Fibroblast of peridontal ligament (primary cell): Measurements from ENCODE around the gene GALNT9.

Experiments
- DNase-seq: peaks from one replicate; pipeline ENCODE4 v3.0.0-alpha.2; 2010; ENCODE audit errors: extremely low read depth

GALNT9 gene

DNA sequence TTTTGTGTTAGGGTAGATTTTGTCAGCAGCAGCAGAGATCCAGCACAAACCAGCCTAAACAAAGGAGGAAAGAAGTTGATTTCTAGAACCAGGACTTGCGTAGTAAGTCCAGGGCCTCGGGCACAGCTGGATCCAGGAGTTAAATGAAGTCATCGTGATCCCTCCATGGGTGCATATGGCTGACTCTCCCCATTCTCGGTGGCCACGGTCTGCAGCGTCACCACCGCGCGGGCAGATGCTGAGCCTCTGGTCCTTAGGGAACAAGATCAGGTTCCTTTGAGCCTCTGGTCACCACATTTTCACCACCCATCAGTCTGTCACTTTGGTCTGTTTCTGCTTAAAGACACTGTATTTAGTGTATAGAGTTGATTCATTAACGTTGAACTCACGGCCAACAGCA lies 14.8 kb upstream of the GALNT9 start:
- no peak for DNase-seq

DNA sequence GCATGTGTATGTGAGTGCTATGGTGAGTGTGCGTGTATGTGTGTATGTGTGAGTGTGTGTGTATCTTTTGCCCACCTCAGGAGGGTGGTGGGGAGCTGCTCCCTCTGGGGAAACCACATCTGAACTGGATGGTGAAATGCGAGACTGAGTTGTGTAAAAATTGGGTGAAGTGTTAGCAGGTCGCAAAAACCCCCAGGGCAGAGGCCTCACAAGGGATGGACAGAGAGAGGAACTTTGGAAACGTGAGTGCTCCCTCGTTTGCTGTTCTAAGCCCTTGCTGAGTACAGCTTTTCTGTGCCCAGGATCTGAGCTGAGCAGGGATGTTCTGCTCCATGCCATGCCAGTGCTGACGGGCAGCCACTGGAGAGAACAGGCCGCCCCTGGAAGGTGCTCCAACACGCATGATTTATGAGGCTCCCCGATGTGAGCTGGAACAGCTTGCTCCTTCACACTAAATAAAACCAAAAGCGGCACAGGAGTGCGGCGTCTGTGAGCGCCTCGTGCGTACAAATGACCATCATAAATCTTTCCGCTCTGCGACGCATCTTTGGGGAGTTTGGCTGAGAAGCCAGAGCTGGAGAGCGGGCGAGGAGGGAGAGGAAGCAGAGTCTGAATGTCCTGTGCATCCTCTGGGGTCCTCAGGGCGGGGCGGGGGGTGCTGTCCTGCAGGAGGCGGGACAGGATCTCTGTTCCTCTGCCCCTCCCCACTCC lies 14.1 kb upstream of the GALNT9 start:
- no peak for DNase-seq

DNA sequence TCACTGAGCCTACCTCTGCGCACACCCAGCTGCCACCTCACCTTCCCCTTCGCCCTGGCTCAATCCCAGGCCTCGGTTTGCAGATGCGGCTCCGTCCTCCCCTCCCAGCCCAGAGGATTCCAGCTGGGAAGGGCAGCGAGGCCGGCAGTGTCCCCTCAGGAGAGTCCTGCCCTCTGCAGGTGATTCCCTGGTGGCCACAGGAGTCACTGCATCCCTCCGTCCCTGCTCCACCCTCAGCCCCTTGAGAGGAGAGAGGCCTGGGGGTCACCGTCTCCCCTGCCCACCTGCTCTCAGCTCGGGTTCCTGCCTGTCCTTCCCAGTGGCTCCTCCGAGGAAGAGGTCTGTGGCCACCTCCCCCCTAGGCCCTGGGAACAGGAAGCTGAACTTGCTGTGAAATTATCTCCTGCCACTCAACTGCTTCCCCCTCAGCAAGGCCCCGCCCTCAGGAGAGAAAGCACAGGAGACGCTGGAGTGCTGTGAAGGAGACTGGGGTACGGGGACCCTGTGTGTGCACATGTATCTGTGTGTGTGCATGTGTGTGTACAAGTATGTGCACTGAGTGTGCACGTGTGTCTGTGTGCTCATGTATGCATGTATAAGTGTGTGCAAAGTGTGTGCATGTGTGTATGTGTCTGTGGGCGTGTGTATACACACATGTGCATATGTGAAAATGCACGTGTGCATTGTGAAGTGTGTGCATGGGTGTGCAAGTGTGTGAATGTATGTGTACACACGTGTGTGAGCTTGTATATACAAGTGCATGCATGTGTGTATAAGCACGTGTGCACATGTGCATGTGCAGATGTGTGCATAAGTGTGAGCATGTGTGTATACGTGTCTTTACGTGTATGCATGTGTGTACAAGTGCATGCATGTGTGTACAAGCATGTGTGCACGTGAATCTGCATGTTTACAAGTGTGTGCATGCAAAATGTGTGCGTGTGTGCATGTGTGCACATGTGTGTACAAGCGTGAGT lies 13.2 kb upstream of the GALNT9 start:
- no peak for DNase-seq

DNA sequence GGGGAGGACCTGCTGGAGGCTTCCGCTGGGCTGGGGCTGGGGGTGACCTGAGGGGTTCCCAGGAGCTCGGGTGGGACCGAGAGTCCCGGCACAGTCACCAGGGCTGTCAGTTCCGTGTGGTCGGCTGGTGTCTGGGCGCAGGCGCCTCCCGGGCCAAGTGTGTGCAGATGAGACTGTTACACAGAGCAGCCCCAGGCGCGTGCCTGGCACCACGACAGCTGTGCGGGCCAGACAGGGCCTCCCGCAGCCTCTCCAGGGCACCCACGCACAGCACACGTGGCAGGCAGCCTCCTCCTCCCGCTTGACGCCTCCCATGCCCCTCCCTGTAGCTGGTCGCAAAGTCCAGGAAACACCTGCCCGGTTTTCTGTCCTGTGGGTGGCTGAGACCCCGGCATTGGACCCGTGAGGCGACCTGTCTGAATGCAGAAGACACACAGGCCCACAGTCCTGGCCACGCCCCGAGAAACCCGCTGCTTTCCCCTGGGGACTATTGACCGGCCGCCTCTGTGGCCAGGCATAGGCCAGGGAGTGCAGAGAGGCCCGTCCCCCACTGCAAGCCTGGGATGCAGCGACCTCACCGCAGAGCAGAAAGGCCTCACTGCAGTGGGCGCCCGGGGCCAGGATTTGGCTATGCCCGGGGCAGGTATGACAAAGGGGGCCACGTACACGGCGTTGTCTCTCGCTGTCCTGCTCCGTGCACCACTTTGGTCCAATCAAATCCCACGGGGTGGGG lies 12.1 kb upstream of the GALNT9 start:
- no peak for DNase-seq

DNA sequence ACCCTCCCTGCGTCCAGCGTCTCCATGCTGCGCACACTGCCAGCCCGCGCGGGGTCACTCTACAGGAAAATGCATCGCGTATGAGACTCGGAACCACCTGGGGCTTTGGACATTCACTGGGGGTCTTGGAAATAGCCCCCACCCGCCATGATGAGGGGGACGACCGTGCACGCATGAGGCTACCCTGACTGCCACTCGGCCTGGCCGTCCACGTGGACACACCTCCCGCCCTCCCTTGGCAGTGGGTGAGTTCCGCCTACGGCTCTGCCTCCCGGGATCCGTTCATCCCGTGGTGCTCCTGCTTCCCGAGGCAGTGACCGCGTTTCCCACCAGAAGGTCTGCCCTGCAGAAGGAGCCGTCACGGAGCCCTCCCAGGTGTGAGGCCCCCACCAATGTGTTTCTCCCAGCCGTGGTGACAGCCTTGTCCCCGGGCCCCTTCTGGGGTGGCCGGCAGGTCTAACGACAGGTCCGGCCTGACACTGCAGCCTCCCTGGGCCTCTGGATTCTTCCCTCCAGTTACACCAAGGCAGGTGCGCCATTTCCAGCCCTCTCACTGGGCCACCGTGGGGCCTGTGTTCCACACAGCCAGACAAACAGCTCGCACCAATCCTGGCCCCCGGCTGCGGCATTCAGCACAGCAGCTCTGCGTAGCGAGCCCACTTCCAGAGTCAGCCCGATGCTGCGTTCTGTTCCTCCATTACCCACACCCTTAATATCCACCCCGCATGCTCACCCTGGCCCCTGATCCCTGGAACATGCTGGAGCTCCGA lies 11.1 kb upstream of the GALNT9 start:
- no peak for DNase-seq

GRCh38 chr12:132339856-132340255 lies 10.5 kb upstream of the GALNT9 start:
- DNase-seq: no peak

DNA sequence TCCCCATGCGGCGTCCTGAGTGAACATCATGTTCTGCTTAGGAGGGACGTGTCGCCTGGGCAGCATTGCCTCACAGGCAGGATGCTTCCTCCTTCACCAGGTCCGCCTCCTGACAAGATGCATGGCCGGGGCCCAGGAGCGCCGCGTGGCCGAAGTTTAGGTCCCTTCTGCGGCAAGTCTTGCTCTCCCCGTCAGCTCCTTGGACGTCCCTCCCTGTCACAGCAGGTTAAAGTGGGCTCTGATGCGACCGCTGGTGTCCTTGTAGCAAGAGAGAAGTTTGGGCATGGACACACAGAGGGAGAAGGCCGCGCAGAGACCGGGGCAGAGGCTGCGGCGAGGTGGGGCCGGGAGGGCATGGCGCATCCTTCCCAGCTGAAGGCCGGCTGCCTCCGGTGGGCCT lies 9.4 kb upstream of the GALNT9 start:
- DNase-seq: no peak

DNA sequence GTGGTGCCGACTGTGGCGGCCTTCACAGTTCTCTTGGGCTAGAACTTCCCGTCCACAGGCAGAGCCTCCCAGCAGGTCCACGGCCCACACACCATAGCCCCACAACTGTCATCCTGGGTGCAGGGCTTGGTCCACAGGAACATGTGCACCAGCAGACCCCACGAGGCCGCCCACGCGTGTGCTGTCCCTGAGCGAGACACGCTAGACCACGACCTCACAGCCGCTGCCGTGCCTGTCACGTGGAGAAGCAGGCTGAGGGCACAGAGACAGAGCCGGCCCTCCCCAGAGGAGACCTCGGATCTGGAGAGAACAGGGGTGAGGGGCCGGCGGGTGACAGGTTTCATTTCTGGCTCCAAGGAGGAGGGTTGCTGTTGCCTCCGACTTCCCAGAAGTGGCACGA lies 8.9 kb upstream of the GALNT9 start:
- DNase-seq: no peak

DNA sequence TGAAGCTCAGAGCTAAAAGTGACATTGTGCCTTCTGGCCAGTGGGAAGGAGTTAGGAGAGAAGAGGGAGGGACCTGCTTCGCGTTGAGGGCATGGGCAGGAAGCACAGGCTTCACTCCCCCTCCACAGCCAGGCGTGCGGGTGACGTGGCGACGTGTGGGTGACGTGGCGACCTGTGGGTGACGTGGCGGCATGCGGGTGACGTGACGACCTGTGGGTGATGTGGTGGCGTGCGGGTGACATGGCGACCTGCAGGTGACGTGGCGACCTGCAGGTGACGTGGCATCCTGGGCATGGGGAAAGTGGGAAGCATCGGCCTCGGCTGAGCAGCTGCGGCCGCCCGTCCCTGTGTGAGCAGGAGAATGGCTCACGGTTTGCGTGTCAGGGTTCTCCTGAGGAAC lies 8.2 kb upstream of the GALNT9 start:
- no peak for DNase-seq

DNA sequence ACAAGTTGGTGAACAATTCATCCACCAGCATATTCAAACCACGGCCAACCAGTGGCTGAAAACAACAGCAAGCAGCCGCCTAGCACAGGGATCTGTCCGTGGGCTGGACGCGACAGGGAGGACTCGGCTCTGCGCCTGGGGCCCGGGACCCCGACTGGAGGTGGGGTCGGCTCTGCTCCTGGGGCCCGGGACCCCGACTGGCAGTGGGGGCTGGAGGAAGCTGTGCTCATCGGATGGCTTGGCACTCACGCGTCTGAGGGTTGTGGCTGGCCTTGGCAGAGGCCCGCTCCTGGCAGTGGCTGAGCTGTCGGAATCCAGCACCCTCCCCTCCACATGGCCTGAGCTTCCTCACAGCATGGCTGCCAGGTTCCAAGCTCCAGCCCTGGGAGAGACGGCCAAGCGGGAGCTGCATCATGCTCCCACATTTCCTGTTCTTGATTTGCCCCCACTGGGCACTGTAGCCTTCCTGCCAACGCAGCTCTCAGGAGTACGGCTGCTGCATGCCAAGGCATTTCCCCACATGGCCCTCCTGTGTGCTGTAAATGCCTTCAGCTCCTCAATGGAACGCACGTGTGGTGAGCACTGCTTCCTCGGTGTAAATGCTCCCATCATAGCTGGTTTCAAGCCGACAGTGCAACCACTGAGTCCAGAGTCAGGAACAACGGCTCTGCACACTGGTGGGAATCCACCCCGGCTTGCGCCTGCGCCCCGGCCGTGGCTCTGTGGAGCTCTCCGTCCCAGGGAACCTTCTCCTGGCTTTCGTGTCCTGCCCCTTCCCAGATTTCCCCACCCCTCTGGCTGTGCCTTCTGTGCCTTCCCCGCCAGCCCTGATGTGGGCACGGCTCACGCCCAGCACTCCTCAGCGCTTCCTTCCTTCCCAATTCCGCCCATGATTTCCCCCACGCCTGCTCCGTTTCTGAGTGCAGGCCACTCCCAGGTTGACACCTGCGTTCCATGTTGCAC lies 7.3 kb upstream of the GALNT9 start:
- no peak for DNase-seq

DNA sequence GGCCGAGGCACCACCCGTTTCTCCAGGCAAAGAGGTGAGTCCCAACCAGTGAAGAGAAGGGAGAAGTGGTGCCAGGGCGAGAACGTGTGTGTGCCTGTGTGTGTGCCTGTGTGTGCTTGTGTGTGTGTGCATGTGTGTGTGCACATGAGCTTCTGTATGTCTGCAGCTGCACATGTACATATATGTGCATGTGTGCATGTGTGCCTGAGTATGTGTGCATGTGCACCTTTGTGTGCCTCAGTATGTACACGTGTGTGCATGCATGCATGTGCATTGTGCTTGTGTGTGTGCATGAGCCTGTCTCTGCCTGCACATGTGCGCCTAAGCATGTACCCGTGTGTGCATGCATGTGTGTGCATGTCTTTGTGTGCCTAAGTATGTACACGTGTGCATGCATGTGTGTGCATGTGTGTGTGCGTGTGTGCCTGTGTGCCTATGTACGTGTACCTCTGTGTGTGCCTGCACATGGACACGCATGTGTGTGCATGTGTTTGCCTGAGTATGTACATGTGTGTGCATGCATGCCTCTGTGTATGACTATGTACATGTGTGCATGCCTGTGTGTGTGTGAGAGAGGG lies 5.9 kb upstream of the GALNT9 start:
- no peak for DNase-seq

- no peak for DNase-seq
These were observed 4.4 kb upstream of the GALNT9 start for GRCh38 chr12:132333766-132334165.

DNA sequence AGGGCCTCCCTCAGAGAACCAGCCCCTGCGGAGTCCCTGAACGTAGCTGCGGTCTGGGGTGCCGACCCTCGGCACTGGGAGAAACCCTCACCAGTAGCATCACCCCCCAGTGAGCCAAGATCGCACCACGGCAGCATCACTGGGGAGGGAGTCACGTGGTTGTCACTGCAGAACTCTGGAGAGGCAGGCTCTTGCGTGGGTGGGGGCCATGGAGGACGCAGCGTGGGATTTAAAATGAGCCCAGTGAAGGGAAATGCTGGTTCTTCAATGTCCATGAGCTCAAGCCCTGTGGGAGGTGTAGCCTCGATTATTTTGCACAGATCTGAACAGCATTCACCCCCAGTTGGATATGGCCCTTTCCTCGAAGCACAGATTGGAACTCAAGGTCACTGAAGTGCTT lies 3.9 kb upstream of the GALNT9 start:
- DNase-seq: no peak

DNA sequence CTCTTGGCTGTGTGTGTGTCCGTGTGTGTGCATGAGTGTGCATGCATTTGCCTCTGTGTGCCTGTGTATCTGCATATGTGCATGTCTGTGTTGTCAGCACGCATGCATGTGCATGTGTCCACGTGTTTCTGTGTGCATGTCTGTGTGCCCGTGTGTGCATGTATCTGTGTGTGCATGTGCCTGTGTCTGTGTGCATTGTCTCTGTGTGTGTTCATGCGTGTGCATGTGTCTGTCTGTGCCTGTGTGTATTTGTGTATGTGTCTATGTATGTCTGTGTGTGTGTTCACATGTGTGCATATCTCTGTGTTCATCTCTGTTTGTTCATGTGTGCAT lies 1.1 kb upstream of the GALNT9 start:
- DNase-seq: no peak

DNA sequence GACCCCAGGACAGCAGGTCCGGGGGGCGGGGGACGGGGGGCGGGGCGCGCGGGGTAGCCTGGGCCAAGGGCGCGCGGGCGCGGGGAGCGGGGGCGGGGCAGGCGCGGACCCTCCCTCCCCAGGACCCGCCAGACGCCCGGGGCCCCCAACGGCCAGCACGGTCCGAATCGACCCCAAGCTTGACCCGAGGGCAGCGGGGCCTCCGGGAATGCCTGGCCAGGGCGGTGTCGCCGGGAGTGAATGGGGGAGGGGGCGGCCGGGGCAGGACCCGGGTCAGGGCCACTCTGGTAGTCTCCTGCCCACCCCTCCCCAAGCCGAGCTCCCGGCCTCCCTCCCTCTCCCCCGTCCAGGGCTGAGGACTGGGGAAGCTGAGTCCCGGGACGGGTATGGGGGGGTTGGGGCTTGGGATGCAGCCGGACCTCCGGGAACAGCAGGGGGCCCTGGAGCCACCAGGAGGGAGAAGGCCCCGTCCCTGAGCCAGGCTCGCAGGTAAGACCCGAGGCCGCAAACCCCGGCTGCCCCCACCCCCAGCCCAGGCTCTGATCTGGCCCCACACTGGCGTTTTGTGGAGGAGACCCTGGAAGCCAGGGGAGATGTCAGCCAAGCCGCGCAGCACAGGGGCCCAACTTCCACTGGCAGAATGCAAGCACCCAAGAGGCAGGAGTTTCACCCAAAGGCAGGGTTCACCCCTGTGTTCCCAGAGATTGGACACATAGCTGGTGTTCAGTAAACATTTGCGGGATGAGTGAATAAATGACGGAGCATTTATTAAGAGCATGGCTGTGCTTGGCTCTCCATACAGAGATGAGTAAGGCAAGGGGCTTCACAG lies 545 bp upstream of the GALNT9 start:
- DNase-seq: no peak

- DNase-seq: no peak
These were observed 933 bp downstream of the GALNT9 start for GRCh38 chr12:132328282-132329029.

- DNase-seq: peak; percentile 62
These were observed 1.8 kb downstream of the GALNT9 start for GRCh38 chr12:132327336-132328171.

DNA sequence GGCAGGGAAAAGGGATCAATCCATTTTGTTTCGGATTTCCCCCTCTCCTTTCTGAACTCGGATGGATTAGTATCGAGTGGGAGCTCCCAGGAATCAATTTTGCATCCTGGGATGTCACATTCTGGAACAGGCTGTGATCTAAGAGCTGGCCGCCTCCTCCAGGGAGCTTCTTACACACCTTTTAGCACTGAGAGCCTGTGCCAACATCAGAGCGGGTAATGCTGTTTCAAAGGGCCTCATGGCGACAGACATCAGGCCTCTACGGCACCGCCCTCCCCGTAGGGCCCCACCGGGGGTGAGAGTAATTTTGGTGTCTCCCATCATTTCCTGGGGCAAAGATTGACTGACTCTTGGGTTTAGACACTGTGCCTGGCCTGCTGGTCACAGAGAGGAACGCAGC lies 2.7 kb downstream of the GALNT9 start:
- no peak for DNase-seq
